Head of caudate nucleus (tissue), 42 donors: ENCODE measurements around the gene DCDC1.

Source experiments
- DNase-seq, 42 donors: peaks; one replicate each; pipeline versions ENCODE4 v3.0.0 to v3.0.0-alpha.2; 2020 to 2021; ENCODE audit warnings: mixed read lengths in 7 of 42
- intact Hi-C: fragments of 100-400 bp; cut with DNase I; formaldehyde crosslinking; loops from one replicate; pipeline ENCODE4 v1.15.0; 2022

DCDC1 gene

DNA sequence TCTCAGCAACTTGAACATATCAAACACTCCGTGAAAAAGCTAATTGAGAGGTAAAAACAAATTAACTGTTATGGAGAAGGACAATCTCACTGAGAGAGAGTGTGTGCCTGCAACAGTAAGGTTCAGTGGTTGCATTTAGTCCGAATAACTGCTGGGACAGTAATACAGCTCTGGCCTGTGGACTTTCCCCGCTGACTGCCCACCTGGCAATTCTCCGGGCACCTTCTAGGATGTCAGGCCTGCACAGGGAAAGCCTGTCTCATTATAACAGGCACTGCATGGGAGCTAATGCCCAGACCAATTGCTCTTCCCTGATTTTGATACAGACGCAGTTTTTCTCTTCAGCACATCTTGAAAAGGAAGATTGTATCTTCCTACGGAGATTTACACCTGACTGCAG, 251.0 kb downstream of the DCDC1 start:
- intact Hi-C loops = no loop called here
- no peak for DNase-seq

DNA sequence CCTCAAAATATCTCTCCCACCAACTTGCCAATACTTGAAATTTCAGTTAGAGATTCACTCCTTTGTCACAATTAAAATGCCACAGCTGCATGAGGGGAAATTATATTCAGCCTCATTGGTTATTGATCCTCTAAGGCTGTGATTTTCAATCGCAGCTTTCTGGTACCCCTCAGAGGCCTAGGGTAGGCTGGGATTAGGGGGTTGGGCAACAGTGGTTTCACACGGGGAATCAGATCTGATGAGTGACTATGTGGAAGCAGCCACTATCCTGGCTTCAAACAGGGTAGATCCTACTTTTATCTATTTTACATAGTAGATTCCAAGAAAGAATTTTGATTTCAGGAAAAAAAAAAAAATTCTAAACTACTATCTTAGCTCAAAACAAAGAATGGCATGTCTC, 252.5 kb downstream of the DCDC1 start:
- no peak for DNase-seq
- intact Hi-C loops = no loop called here

DNA sequence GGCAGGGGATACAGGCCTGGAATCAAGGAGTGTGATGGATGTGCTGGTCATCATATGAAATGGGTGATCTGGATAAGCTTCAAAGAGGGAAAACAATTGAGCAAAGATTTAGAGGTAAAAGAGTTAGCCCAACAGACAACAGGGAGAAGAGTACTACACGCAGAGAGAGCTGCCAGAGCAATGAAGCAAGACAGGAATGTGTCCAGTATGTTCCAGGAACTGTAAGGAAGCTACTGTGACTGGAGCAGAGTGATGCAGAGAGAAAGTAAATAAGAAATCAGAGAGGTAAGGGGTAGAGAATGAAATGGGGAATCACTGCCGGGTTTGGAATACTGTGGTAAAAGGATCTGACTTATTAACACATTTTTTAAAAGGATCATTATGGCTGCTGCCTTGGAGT, 255.1 kb downstream of the DCDC1 start:
- intact Hi-C loops = no loop called here
- no peak for DNase-seq

DNA sequence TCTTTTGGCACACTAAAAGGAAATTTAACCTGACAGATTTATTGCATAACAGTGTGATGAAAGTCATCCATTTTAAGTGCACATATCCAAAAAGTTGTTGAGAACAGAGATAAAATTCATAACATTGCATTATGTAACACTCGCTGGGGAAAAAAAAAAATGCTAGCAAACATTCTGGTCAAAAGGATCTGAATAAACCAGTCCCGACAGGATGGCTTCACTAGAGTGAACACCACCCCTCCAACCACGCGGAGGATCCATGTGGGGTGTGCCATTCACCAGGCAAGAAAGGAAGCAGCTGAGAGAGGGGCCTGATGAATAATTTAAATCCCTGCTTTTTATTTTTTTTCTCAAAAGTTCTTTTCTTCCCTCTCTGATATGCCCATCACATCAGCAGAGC, 258.7 kb downstream of the DCDC1 start:
- intact Hi-C loops = no loop called here
- peak in 9 of 42 donors; percentile 3 to 43 (median 11) for DNase-seq

DNA sequence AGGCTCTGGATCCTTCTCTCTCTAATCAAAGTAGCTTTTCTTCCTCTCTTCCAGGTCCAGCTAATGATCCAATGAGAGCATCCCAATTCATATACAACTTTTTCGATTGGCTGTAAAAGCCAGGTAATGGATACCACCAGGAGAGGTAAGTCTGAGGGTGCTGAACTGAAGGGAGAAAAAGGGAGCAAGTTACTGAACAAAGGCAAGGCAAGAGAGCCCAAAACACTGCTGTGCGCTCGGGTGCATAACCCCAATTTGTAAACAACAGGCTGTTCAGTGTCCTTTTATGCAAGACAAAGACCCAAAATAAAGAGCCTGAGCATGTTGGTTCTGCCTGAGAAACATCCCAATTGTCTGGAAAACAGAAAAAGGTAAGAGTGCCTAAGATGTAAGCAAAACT, 260.1 kb downstream of the DCDC1 start:
- intact Hi-C loops = no loop called here

DNA sequence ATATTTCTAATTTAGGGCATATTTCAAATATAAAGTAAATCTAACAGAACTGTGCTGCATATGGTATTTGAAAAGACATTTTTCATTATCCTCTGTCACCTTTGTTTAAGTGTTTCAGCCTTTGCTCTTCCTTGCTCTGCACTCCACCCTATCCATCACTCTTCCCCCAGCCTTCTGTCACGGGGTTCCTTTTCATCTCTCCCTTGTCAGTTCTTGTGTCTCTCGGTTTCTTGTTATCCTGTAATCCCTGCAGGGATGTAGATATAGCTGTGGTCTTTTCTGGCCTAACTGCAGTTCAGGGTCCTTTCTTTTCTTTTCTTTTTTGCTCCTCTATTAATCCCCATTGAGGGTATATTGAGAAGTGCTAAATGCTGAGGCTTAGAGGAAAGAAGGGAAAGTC, 261.9 kb downstream of the DCDC1 start:
- intact Hi-C loops = no loop called here
- no peak for DNase-seq

More for the DNA sequence above, 260.1 kb downstream of the DCDC1 start:
- no peak for DNase-seq

DNA sequence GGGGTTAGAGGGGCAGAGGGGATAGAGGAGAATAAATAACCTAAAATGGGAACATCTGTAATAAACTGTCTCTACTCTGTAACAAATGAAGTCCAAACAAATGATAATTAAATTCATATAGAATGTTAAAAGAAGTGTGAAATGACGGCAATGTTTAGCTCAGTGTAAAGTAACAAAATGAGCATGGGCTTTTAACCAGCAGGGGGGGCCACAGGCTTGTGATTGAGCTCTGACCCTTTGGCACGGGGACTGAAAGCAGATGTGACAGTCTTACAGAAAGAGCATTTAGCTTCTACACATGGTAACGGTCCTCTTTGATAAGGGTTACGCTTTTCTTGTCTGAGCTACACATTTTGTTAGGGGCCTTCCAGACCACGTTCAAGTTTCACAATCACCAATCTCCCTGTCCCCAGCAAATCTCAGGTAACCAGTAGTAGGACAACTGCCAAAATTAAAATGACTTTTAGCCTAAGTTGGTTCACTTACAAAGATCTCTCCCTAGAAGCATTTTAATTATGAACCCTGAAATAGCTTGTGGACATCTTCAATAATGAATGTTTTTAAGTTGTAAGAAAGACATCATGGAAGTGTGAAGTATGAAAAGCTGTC, 262.5 kb downstream of the DCDC1 start:
- intact Hi-C loops = no loop called here
- DNase-seq = peak; percentile 55 to 91 (median 79)

DNA sequence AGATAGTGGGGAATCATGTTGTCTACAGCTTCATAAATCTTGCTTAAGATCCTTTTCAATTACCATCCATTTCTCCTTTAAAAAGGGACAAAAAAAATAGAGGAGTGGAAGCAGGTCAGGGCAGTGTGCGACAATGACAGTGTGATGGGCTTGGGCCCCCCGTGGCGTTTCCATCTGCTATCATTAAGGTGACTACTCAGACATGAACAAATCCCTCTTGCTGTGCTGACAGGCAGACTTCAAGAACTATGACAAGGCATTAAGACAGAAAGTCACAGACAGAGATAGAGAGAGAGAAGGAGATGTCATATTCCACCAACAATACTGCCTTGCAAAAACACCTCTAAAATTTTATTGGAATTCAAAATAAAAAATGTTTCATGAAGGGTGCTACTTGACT, 263.2 kb downstream of the DCDC1 start:
- no peak for DNase-seq
- intact Hi-C loops = no loop called here

DNA sequence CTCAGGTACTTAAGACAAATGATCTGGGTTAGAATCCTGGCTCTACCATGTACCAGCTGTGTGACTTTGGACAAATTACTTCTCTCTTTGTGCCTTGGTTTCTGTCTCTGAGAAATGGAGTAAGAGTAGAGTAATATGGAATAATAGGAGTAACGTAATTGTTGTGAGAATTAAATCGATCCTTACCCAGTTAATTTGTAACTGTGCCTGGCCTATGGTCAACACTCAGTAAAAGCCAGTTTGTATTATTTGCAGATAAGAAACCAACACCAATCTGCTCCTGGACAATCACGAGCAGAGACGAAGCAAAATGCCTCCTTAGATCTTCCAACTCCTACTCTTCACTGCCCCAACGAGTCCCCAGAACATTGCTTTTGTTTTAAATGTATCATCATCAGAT, 266.7 kb downstream of the DCDC1 start:
- intact Hi-C loops = no loop called here
- DNase-seq = no peak

DNA sequence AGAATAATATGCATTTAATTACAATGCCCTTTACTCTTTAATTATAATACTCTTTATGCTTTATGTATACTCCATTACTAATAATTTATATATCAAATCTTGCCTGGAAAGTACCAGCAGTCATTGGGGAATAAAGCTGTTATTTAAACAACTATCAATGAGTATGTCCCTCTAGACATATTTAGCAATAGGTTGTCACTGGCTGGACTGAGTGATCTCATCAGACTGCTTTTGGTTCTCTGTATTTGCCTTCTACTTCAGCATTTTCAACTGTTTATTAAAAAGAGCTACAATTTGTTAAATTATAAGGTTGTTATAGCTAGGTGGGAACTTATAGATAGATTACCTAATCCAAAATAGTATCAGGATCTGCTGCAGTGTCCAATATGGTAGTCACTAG, 267.2 kb downstream of the DCDC1 start:
- DNase-seq = no peak
- intact Hi-C loops = no loop called here

DNA sequence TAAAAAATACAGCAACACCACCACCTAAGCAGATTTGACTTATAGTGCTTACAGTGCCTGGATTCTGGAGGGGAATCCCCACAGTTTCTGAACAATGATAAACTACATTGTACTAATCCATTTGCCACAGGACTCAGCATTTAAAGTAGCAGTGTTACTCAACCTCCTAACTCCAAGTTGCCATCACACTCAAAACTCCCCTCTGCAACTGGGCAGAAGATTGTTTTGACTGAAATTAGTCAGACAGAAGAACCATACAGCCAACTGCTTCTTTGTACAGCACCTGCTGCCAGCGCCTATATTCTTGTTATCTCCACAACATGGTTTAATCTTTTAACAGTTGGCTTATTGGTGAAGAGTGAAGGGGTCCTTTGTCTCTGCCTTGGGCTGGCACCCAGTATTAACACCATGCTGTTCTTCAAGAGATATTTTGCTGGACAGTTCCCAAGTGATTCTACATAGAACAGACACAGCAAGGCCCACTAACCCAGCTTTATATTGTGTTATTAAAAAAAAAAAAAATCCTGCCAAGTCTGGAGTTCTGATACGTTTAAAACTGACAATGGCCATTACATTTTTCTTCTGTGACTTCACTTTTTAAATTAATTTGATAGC, 273.2 kb downstream of the DCDC1 start:
- intact Hi-C loops = no loop called here
- DNase-seq = no peak

DNA sequence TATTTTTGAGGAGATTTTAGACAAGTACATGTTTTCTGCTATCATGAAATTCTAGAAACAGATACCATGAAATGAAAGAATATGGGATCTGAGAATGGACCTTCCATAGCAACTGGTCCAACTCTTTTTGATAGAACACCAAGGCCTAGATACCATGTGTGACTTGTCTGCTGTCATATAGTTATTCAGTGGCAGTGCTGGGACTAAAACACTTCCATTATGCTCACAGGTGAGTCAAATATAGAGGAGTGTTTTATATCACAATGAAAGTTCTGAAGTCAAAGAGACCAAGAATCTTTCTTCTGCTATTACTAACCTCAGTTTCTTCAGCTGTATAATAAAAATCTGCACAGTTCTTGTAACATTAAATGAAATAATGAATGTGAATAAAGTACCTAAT, 276.9 kb downstream of the DCDC1 start:
- DNase-seq = no peak
- intact Hi-C loops = no loop called here

DNA sequence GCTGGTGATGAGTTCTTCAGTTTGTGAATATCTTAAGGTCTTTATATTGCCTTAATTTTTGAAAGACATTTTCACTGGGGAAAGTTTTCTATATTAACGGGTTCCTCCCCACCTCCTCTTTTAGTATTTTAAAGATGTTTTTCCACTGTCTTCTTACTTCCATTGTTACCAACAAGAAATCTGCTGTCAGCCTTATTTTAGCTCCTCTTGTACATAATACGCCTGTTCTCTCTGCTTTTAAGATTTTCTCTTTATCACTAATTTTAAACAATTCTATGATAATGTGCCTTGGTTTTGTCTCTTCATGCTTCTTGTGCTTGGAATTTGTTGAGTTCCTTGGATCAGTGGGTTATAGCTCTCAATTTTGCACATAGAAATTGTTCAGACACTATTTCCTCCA, 280.4 kb downstream of the DCDC1 start:
- no peak for DNase-seq
- intact Hi-C loops = no loop called here

DNA sequence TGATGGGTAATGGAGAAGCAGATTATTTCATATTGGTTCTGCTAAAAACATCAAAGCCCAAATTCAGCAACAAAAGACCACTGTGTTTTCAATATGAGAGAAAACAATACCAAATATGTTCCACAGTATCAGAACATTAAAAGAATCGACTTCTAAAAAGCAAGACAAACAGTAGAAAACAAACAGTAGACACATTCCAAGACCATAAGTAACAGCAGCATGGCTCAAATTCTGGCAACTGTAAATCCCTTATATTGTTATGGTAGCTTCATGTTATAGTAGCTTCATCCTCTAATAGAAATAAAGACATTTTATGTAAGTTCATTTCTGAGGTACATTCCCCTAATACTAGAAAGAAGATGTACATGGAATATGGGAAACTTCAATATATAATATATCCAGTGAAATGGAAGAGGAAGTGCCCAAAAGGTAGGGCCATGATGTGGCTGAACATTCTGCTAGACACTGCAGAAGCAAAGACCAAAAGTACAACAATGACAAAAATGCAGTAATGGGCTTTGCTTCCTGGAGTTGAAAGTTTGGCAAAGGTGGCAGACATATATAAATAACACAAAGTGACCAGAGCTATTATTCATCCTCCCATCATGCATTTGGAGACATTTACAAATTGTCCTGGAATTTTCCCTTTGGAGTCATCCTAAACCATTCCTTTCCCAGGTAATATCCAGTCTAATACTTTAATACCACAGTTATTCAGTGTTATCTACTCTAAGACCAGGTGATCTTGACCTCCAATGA, 299.9 kb downstream of the DCDC1 start:
- DNase-seq = no peak
- intact Hi-C loops = no loop called here

DNA sequence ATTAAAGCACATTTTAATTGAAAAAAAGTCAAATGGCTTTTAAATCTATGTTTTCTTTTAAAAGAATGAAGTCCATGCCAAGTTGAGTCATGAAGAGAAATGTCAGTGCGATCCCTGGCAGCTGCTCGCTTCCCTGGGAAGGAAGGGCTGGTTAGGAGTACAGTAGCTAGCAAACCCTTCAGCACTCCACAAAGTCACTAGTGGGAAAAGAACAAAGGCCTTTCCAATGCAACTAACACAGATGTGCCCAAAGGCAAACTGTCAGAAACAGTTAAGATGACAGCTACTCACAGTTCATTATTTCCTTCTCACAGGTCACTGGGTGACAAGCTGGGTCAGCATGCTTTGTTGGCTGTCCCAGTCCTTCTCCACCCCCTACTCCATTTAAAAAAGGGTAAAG, 308.7 kb downstream of the DCDC1 start:
- no peak for DNase-seq
- intact Hi-C loops = no loop called here

DNA sequence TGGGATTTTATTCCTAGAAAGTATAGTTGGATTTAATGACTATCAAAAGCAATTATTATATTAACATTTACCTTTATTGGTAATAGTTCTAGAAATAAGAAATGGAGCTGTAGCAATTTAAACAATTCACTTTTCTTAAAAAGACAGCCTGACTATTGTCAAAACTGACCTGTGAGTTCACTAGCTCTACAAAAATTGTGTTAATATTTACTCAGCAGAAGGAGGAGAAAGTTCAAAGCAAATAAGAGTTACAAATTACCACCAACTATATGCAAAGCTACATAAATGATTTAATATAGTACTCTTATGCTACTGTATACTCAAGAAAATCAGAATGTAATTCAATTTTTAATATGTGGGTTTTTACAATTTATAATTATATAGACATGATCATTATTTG, 310.0 kb downstream of the DCDC1 start:
- no peak for DNase-seq
- intact Hi-C loops = no loop called here

DNA sequence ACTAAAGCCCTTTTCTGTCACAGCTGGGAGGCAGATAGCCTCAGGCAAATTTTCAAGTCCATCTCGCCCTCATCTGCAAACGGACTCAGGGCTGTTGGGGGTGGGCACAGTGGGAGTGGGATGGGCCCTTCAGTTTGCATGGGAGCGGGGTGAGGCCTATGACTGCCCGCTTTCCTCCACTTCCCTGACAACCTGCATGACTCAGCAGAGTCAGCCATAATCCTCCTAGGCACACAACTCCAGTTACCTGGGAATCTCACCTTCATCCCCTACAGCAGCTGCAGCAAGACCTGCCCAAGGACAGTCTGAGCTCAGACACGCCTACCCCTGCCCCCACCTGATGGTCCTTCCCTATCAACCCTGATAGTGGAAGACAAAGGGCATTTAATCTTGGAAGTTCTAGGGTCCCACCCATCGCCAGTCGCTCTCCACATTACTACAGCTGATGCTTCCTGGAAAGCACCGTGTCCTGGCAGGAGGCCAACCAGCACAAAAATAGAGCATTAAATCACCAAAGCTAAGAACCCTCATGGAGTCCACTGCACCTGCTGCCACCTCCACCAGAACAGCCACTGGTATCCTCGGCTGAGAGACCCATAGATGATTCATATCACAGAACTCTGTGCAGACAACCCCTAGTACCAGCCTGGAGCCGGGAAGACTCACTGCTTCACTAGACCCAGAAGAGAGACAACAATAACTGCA, 319.3 kb downstream of the DCDC1 start:
- DNase-seq = no peak
- intact Hi-C loops = no loop called here

DNA sequence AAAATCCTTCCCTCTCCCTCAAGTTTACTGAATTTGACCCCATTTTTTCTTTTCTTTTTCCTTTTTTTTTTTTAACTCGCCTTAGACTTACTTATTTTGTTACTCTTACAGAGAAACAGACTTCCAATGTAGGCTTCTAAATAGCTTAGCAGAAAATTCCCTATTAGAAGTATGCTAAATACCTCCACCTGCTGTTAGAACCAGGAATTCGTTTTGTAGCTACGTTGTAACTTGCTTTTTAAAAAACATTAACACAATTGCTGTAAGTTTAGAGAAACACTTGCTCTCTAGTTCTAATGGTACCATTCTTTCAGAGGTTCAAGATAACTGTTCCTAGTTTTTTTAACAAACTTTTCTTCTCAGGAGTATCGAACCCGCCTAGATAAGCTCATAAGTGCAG, 324.2 kb downstream of the DCDC1 start:
- DNase-seq = no peak
- intact Hi-C loops = no loop called here

DNA sequence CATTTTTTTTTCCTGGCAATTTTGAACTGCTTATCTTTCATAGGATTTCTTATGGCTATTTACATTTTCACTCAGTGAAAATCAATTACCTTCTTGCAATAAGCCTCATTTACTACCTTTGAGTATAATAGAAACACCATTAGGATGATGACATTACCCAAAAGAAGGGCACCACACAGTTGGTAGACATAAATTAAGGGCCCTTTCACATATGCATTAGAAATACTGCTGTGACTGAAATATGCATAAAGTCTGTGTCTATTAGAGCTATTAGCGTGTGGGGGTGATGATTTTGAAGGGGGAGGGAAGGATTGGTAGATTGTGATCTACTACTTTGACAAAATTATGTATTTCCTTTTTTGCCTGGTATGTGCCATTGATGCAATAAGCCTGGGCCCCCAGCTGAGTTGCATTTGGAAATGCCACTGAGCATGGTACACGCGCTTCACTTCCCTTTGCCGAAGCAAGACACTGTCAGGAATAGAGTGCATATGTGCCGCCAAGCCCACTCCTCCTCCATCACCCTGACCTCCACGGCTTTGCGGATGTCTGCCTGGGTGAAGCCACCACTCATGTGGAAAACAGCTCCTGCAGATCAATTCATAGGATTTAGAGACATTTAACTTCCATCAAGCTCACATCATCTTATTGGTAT, 339.3 kb downstream of the DCDC1 start:
- intact Hi-C loops = no loop called here
- no peak for DNase-seq

DNA sequence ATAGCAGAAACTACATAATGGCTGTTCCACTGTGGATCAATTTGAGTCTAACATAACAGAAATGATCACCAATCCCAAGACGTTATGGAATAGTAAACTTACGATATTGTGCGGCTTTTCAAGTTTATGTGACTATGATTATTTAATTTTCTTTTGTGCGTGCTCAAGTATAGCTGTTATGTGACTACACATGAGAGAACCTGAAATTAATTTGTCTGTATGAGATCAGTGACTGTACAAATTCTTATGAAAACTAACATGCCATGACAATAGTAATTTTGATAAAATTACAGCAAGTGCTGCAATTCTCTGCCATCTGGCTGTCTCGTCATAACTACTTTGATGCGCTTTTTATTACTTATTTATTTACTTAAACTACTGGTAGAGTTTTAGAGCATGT, 343.2 kb downstream of the DCDC1 start:
- intact Hi-C loops = no loop called here
- no peak for DNase-seq
